Measurements from ENCODE around the gene AKR1C4. TPM values are rescaled to one million over a fixed set of nuclear protein-coding genes. Genes with fewer than 3 reads are reported as not detected.

AKR1C4 gene
- total RNA-seq, result under 1 TPM in 1 of 4 donors, not detected in 3; 0.35 TPM

DNA sequence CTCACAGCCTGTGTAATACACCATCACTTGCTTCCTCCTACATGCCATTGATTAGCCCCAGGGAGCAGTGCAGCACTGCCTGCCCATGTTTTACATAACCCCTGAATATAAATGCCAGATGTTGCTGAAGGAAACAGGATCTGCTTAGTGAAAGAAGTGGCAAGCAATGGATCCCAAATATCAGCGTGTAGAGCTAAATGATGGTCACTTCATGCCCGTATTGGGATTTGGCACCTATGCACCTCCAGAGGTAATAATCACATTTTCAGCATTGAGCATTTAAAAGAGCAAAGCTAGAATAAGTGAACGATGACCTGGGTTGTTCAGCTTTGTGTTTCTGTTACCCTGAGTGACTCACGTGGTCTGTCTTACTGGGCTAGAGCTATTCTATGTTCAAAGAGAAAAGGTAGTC lies at the start of gene AKR1C4:
AKR1C4 (plus strand) TSS at position 136 of the 412 bp plus-strand sequence; CDS start at position 167, 31 bp downstream.
- Histone ChIP-seq H3K36me3 (no peaks in the 10 kb centered on the region), H3K27ac (no peak within 1 kb of the TSS), H3K4me1 (no peaks in the 10 kb centered on the region), H3K9me3 (no peaks in the 10 kb centered on the region), H3K4me3 (no peak within 1 kb of the TSS), H3K27me3 (no peaks in the 10 kb centered on the region)
- intact Hi-C loops (cut with DNase I; ENCODE audit: low total_unique reads) (no loop called here), in situ Hi-C loops (cut with MboI; ENCODE audit: low sequenced_read_pairs in 4 of 4) (no loop called here)
- TF ChIP-seq CTCF (IDR thresholded peaks at IDR 0.05 in 4 of 5, conservative IDR thresholded peaks at IDR 0.05 in 1 of 5), result no peak
- TF ChIP-seq POLR2A (IDR thresholded peaks at IDR 0.05), result no peak
- no peak for ATAC-seq
- no peak for DNase-seq

DNA sequence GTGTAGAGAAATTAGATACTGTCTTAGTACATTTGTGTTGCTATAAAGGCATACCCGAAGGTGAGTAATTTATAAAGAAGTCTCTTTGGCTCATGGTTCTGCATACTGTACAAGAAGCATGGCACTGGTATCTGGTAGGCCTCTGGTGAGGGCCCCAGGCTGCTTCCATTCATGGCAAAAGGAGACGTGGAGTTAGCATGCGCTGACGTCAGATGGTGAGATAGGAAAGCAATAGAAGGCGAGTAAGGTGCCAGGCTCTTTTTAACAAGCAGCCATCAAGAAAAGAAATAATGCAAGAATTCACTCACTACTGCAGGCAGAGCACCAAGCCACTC lies 49.8 kb upstream of the AKR1C4 start:
- no peak overlapping the region for H3K4me3 ChIP-seq
- TF ChIP-seq CTCF (IDR thresholded peaks at IDR 0.05 in 4 of 5, conservative IDR thresholded peaks at IDR 0.05 in 1 of 5) (no peak), POLR2A (IDR thresholded peaks at IDR 0.05) (no peak)
- H3K27me3 ChIP-seq, result no peaks in the 10 kb centered on the region
- no peaks in the 10 kb centered on the region for H3K4me1 ChIP-seq
- in situ Hi-C loops (cut with MboI; ENCODE audit: low sequenced_read_pairs in 4 of 4) (no loop called here), intact Hi-C loops (cut with DNase I; ENCODE audit: low total_unique reads) (no loop called here)
- no peak overlapping the region for H3K27ac ChIP-seq
- ATAC-seq (no peak), DNase-seq (no peak)
- H3K9me3 ChIP-seq, result no peaks in the 10 kb centered on the region
- no peaks in the 10 kb centered on the region for H3K36me3 ChIP-seq

DNA sequence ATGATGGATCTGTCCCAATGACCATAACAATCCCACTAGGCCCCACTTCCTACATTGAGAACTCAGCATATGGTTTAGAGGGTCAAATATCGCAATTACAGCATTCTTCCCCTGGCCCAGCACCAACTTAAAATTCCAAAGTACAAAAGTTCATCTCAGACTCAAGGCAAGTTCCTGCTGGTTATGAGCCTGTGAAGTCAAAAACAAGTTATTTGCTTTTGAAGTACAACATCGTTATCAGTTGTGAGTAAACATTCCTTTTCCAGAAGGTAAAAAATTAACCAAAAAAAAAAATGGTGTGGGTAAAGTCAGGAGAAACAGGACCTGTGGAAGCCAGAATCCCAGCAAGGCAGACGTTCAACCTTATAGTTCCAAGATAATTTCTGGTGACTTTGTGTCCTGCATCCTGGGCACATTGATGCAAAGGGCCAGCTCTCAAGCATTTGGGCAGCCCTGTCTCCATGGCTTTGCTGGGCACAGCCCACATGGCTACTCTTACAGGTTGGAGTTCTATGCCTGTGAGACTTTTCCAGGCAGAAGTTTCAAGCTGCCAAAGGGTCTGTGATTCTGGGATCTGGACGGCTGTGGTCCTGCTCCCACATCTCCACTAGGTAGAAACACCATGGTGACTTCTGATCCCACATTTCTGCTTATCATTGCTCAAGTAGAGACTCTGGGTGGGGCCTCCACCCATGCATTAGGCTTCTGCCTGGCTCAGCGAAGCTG lies 49.2 kb upstream of the AKR1C4 start:
- Histone ChIP-seq H3K4me3 (no peak overlapping the region), H3K4me1 (no peaks in the 10 kb centered on the region), H3K36me3 (no peaks in the 10 kb centered on the region), H3K27me3 (no peaks in the 10 kb centered on the region), H3K27ac (no peak overlapping the region), H3K9me3 (no peaks in the 10 kb centered on the region)
- ATAC-seq, result no peak
- DNase-seq, result no peak
- in situ Hi-C loops (cut with MboI; ENCODE audit: low sequenced_read_pairs in 4 of 4) (no loop called here), intact Hi-C loops (cut with DNase I; ENCODE audit: low total_unique reads) (no loop called here)
- TF ChIP-seq POLR2A (IDR thresholded peaks at IDR 0.05), result no peak
- no peak for TF ChIP-seq CTCF (IDR thresholded peaks at IDR 0.05 in 4 of 5, conservative IDR thresholded peaks at IDR 0.05 in 1 of 5)

- Histone ChIP-seq H3K27ac (no peak overlapping the region), H3K36me3 (no peaks in the 10 kb centered on the region), H3K4me1 (no peaks in the 10 kb centered on the region), H3K4me3 (no peak overlapping the region), H3K9me3 (no peaks in the 10 kb centered on the region), H3K27me3 (no peaks in the 10 kb centered on the region)
- no peak for TF ChIP-seq POLR2A (IDR thresholded peaks at IDR 0.05)
- TF ChIP-seq CTCF (IDR thresholded peaks at IDR 0.05 in 4 of 5, conservative IDR thresholded peaks at IDR 0.05 in 1 of 5), result no peak
- in situ Hi-C loops (cut with MboI; ENCODE audit: low sequenced_read_pairs in 4 of 4) (no loop called here), intact Hi-C loops (cut with DNase I; ENCODE audit: low total_unique reads) (no loop called here)
- no peak for DNase-seq
- ATAC-seq, result no peak
Measured at GRCh38 chr10:5147981-5148677, 48.5 kb upstream of the AKR1C4 start.

All from gastrocnemius medialis (tissue), 4 donors.